Fibroblast of mammary gland (primary cell): ENCODE measurements around the gene TADA2A.

Experiments used
- DNase-seq: peaks from one replicate; pipeline ENCODE4 v3.0.0-alpha.2; 2010; ENCODE audit warnings: low read depth
- H3K4me3 ChIP-seq: 2 replicates; pipeline ENCODE4 v1.5.1; 2011; ENCODE audit warnings: low read depth, mild to moderate bottlenecking, low read length, moderate library complexity; ENCODE audit not compliant: control insufficient read depth
- TF ChIP-seq, protein P1 (sequence below): conservative IDR thresholded peaks from 2 replicates; pipeline ENCODE4 v1.5.1; 2011; ENCODE audit warnings: low read depth, low read length, inconsistent platforms; ENCODE audit not compliant: control insufficient read depth, insufficient read depth

The TADA2A gene

GRCh38 chr17:37527249-37527851 lies 120.7 kb downstream of the TADA2A start:
- TF ChIP-seq, protein P1, sequence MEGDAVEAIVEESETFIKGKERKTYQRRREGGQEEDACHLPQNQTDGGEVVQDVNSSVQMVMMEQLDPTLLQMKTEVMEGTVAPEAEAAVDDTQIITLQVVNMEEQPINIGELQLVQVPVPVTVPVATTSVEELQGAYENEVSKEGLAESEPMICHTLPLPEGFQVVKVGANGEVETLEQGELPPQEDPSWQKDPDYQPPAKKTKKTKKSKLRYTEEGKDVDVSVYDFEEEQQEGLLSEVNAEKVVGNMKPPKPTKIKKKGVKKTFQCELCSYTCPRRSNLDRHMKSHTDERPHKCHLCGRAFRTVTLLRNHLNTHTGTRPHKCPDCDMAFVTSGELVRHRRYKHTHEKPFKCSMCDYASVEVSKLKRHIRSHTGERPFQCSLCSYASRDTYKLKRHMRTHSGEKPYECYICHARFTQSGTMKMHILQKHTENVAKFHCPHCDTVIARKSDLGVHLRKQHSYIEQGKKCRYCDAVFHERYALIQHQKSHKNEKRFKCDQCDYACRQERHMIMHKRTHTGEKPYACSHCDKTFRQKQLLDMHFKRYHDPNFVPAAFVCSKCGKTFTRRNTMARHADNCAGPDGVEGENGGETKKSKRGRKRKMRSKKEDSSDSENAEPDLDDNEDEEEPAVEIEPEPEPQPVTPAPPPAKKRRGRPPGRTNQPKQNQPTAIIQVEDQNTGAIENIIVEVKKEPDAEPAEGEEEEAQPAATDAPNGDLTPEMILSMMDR: peak; percentile 75
- peak; percentile 64 for DNase-seq
- no peak overlapping the region for H3K4me3 ChIP-seq
